IPS-18c (cell line): ENCODE results near the gene WDR77.
A peak's percentile ranks its signal among the peaks of the same experiment; 100 is the strongest.

Experiments
- H3K4me3 ChIP-seq: 2 replicates; pipeline ENCODE4 v1.7.0; 2013; ENCODE audit warnings: low read depth, mild to moderate bottlenecking, low read length, moderate library complexity; ENCODE audit not compliant: insufficient read depth
- H3K9me3 ChIP-seq: one replicate; pipeline ENCODE4 v1.6.1; 2013; ENCODE audit warnings: mild to moderate bottlenecking, low read length, moderate library complexity; ENCODE audit not compliant: control insufficient read depth, insufficient read depth

The WDR77 gene

DNA sequence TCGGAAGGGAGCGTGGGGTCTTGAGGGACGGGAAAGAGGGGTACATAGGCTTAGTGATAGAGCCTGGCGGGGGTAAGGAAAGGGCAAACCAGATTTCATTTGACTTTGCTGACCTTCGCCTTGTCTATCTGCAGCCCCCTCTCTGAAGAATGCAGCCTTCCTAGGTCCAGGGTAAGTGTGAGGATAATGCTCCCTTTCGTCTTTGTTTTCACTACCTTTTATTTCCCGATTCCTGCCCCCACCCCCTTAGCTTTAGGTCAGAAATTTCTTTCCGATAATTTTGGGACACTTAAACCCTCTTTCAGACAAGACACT is 604 bp upstream of the WDR77 start:
- Histone ChIP-seq H3K9me3 (no peaks in the 10 kb centered on the region), H3K4me3 (peak overlapping the region; percentile 83)

GRCh38 chr1:111448482-111448917 is 556 bp downstream of the WDR77 start:
- Histone ChIP-seq H3K9me3 (no peaks in the 10 kb centered on the region), H3K4me3 (peak overlapping the region; percentile 69)

DNA sequence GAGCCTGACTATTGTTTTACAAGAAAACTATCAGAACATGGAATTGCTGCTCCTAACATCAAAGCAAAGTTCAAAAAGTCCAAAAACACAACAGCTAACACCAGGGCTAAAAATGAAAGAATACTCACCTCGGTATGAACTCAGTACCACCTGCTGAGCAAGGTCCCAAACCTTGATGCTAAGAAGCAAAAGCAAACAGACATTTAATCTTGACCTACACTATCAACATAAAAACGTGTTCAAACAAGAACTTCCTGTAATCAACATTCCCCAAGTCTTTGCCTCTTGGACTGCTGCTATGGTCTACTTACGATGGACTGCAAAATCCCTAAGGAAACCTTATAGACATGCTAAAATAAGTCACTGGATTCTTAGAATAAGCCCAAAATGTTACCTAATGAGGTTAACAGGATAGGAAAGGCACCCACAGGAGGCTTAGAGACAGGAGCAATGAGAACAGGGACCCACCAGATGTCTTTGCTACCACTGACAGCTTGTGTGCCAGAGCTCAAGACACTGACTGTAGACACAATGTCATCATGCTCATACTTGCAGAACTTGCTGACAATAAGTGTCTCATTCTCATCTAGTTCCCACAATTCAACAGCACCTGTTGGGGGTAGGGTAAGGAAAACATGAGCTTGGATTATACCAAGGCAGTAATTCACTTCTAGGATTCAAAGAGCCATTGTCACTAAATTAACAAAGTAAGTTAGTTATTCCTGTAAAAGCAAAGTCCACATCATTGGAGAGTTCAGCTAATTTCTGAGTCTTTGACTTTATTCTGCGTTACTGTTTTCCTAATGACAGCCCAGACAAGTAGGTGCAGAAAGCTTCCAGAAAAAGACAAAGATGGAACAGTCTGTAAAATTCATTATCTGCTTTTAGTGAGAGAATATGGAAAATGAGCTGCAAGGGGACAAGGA is 1.8 kb downstream of the WDR77 start:
- Histone ChIP-seq H3K9me3 (no peaks in the 10 kb centered on the region), H3K4me3 (no peak overlapping the region)

DNA sequence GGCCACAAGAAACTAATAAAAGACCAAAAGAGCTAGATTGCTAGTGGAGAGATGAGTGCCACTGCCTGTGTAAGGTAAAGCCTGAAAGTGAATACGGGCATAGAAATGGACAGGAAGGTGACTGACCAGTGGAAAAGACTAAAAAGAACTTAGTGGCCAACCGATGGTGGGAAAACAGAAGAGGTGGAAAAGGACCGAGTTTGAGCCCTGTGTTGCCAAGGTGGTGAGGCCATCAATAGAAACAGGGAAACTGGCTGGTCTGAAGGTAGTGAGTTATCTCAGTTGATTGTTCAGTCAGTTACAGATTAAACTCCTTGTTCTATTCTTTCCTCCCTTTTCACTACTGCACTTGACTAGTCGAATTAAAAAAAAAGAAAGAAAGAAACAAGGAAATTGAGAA is 2.5 kb downstream of the WDR77 start:
- Histone ChIP-seq H3K9me3 (no peaks in the 10 kb centered on the region), H3K4me3 (no peak overlapping the region)

DNA sequence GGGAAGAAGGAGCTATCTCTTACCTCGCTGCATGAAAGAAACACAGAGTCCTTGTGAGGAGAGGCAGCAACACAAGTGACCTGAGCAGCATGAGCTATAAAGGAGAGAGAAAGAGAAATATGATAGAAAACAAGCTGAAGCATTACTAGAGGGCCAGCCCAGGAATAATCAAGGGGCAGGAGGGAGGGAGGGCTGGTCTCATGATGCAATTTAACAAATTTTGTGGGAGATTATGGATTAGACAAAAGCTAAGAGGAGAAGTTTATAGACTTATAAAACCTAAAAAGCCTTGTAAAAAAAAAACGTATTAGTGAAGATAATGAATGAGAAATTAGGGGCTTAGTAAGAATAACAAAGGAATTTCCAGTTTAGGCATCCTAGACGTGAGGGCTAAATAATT is 5.0 kb downstream of the WDR77 start:
- Histone ChIP-seq H3K4me3 (no peak overlapping the region), H3K9me3 (no peaks in the 10 kb centered on the region)

DNA sequence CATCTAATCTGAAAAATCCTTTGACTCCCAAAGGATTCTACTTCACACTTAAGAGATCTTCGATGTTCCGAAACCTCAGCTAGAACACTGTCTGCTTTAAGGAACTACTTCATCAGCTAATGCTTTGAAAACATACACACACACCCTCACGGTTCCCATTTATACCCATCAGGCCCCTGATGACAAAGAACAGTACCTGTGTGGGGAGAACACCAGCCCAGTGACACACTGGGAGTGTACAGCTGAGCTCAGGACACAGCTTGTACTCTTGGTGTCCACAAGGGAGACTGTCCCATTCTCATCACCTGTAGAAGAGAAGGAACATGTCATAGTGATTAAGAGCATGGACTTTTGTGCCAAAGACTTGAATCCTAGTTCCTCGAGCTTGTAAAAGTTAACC is 6.6 kb downstream of the WDR77 start:
- H3K4me3 ChIP-seq: no peak overlapping the region
- H3K9me3 ChIP-seq: no peaks in the 10 kb centered on the region

DNA sequence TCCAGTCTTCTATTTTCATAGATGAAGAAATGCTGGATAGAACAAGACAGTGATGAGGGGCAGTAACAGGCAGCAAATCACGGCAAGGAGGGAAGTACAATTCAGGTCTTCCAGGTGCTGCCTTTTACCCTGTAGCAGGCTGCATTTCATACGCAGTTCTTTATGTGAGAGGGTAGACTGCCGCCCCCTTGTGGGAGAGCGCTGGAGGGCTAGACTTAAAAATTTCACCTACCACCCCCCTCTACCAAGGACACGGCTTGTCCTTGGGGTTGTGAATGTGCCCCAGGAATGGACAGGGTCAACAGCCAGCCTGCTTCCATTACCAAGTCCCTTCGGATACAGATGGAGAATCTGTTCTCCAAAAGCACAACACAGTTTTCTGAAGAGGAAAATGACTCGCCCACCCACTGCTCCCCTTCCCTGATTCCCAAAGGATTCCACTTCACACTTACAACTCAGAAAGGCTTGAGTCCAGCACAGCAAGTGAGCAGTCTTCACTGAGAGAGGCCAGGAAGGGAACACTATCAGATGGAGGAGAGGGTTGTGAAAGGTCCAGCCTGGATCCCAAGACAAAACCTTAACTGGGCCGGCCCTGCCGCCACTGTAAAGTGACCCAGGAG is 7.4 kb downstream of the WDR77 start:
- Histone ChIP-seq H3K9me3 (no peaks in the 10 kb centered on the region), H3K4me3 (no peak overlapping the region)

GRCh38 chr1:111439461-111440351 is 9.3 kb downstream of the WDR77 start:
- H3K9me3 ChIP-seq: no peaks in the 10 kb centered on the region
- H3K4me3 ChIP-seq: no peak overlapping the region

- Histone ChIP-seq H3K4me3 (no peak overlapping the region), H3K9me3 (no peaks in the 10 kb centered on the region)
These were observed 12.3 kb downstream of the WDR77 start for GRCh38 chr1:111436726-111437125.

GRCh38 chr1:111424281-111424680 is 24.8 kb downstream of the WDR77 start:
- no peaks in the 10 kb centered on the region for H3K9me3 ChIP-seq
- H3K4me3 ChIP-seq: no peak overlapping the region

DNA sequence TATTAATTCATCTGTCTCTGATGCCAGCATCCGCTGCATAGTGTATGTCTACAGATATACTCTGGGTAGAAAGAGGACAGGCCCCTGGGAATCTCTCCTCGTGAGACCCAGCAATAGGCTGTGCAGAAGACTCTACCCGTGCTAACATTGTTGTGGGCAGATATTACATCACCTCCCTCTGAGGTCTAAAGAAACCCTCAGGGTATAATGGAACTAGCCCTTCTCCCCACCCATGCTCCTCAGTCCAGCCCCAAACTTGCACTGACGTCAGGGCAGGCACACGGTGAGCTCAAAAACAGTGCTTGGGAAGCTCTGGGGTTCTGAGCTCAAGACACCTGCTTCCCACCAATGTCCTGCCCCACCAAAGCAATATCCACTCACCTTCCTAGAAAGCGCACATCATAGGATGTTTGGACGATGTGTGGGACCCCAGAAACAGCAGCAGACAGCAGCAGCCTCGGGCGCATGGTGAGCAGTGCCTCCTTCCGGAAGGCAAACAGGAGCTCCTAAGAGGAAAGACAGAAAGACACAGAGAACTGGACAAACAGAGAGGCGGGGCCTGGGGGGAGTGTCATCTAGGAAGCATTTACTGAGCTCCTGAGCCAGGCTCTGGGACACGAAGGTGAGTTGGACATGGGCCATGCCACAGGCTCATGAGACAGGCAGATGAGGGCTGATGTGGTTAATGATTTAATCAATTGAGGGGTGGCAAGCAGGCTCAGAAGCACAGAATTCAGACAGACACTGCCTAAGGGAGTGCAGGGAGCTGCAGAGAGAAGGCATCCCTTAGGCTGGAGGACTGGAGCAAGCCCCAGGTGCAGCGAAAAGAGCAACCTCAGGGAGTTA is 26.3 kb downstream of the WDR77 start:
- Histone ChIP-seq H3K9me3 (no peaks in the 10 kb centered on the region), H3K4me3 (no peak overlapping the region)

DNA sequence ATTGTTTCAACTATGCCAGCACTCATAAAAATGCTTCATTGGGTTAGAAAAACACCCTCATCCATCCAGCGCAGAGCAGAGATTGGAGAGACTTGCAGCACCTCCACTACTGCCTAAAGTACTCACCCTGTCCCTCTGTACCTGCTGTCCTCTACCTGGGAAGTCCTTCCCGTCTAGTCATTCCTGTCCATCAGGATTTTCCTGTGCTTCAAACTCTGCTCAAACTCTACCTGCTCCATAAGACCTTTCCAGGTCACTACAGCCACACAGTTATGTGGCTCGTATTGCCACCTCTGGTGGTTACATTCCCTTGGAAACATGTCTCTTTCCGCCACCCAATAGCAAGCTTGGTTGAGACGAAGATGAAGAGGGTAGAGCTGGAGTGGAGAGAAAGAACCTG is 28.7 kb downstream of the WDR77 start:
- Histone ChIP-seq H3K4me3 (no peak overlapping the region), H3K9me3 (no peaks in the 10 kb centered on the region)

- Histone ChIP-seq H3K9me3 (no peaks in the 10 kb centered on the region), H3K4me3 (no peak overlapping the region)
These were observed 30.0 kb downstream of the WDR77 start for GRCh38 chr1:111419037-111419436.

DNA sequence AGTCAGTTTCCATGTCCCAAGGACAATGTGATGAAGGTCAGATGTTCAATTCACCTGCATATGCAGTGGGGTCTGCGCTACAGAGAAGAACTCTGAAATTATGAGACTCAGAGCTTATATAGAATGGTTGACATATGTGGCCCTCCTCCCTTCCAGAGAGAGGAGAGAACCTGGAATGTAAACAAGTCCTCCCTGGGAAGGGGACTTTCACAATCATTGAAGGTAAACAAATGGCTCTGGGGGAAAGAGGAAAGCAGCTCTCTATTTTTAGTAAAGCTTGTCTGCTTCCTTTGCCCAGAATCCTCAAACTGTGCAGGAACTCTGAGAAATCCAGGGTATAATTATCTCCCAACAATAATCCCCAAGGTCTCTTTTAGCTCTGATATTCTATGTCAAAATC is 31.3 kb downstream of the WDR77 start:
- H3K9me3 ChIP-seq: no peaks in the 10 kb centered on the region

DNA sequence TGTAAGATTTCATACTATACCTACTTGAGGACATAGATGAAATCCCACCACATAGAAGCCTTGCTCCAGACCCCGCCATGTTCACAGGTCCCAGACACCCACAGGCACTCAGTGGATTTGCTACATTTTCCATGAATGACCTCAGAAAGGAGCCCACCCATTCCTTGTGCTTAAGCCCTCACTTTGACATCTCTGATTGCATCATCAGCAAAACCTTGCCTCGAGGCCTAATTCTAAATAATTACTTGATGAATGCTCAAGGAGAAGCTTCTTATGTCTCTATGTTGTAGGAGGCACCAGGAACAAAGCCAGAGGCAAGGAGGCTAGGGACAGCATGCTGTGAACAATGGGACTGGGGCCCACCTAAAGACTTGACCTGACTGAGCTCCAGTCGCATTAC is 33.6 kb downstream of the WDR77 start:
- Histone ChIP-seq H3K9me3 (no peaks in the 10 kb centered on the region), H3K4me3 (no peak overlapping the region)

More for the DNA sequence above, 31.3 kb downstream of the WDR77 start:
- H3K4me3 ChIP-seq: no peak overlapping the region

GRCh38 chr1:111414756-111415155 is 34.3 kb downstream of the WDR77 start:
- no peaks in the 10 kb centered on the region for H3K9me3 ChIP-seq
- no peak overlapping the region for H3K4me3 ChIP-seq

DNA sequence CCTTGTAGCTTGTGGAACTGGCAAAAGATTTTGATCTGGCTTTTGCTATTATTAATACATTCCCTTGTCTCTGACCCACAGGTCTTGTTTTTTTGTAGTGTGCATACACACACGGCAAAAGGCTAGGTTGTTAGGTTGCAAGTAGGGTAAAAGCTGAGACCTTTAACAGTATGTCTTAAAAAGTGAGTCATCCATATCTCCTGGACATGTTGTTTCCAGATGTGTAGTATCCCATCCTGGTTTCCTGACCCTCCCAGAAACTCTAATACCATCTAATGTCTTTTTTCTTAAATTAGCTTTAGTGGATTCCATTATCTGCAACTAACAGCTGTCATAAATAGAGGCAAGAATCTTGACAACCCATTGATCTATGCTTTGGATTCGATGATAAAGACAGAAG is 36.2 kb downstream of the WDR77 start:
- H3K9me3 ChIP-seq: no peaks in the 10 kb centered on the region
- H3K4me3 ChIP-seq: no peak overlapping the region
